HG03558 (cell line): ENCODE data around the gene CASP8.
A peak's percentile ranks its signal among the peaks of the same experiment; 100 is the strongest.

Experiments used
- ATAC-seq: cut with Tn5 transposase; IDR thresholded peaks from one replicate; pipeline ENCODE4 v1.9.1; 2021; ENCODE audit warnings: moderate number of reproducible peaks; ENCODE audit not compliant: unreplicated experiment; ENCODE audit errors: extremely low read depth

The CASP8 gene

GRCh38 chr2:201260302-201260800, at the start of gene CASP8:
Gene CASP8, plus strand, starts transcription at chr2:201260536. Its CDS starts 5,951 bp downstream, at chr2:201266487.
- peak; percentile 27 for ATAC-seq

GRCh38 chr2:201215963-201216362, 44.4 kb upstream of the CASP8 start:
- ATAC-seq, result no peak

- no peak for ATAC-seq
Observed at GRCh38 chr2:201216918-201217317, 43.4 kb upstream of the CASP8 start.

GRCh38 chr2:201218780-201219179, 41.6 kb upstream of the CASP8 start:
- no peak for ATAC-seq

- no peak for ATAC-seq
Observed at GRCh38 chr2:201219328-201220096, 40.8 kb upstream of the CASP8 start.

GRCh38 chr2:201220102-201220570, 40.2 kb upstream of the CASP8 start:
- ATAC-seq, result no peak

GRCh38 chr2:201223089-201224073, 37.0 kb upstream of the CASP8 start:
- peak; percentile 79 for ATAC-seq

- no peak for ATAC-seq
Observed at GRCh38 chr2:201228271-201228911, 31.9 kb upstream of the CASP8 start.

- ATAC-seq, result no peak
Observed at GRCh38 chr2:201228912-201229290, 31.4 kb upstream of the CASP8 start.

- no peak for ATAC-seq
Observed at GRCh38 chr2:201231781-201232466, 28.4 kb upstream of the CASP8 start.

- ATAC-seq, result no peak
Observed at GRCh38 chr2:201232467-201232815, 27.9 kb upstream of the CASP8 start.

GRCh38 chr2:201233192-201233811, 27.0 kb upstream of the CASP8 start:
- peak; percentile 74 for ATAC-seq

- no peak for ATAC-seq
Observed at GRCh38 chr2:201233812-201234662, 26.3 kb upstream of the CASP8 start.

- ATAC-seq, result no peak
Observed at GRCh38 chr2:201234663-201235135, 25.6 kb upstream of the CASP8 start.

- no peak for ATAC-seq
Observed at GRCh38 chr2:201235860-201236811, 24.2 kb upstream of the CASP8 start.

- ATAC-seq, result no peak
Observed at GRCh38 chr2:201237486-201238123, 22.7 kb upstream of the CASP8 start.
